Mucosa of gallbladder (tissue), 1 donor: ENCODE measurements around the gene P4HA3. TPM values are rescaled to one million over a fixed set of nuclear protein-coding genes. Genes with fewer than 3 reads are reported as not detected.

Experiments used
- DNase-seq: peaks from one replicate; pipeline ENCODE4 v3.0.0-alpha.2; 2020; ENCODE audit warnings: low spot score
- total RNA-seq: library from RNA; stranded (reverse); gene quantifications from one replicate; pipeline ENCODE4 v1.2.1, GENCODE V29; 2021
- donor health status: DM: no; HTN: no; CAD: no.

Gene P4HA3
- total RNA-seq, 1 donor from 2014 or later: 1.0 TPM

- no peak for DNase-seq
Observed at GRCh38 chr11:74267014-74267413, 44.4 kb downstream of the P4HA3 start.

- no peak for DNase-seq
Observed at GRCh38 chr11:74265256-74265655, 46.2 kb downstream of the P4HA3 start.

- no peak for DNase-seq
Observed at GRCh38 chr11:74262725-74263124, 48.7 kb downstream of the P4HA3 start.

GRCh38 chr11:74257959-74258553, 53.4 kb downstream of the P4HA3 start:
- peak; percentile 65 for DNase-seq

GRCh38 chr11:74256378-74257133, 54.9 kb downstream of the P4HA3 start:
- DNase-seq: no peak

GRCh38 chr11:74255741-74256375, 55.6 kb downstream of the P4HA3 start:
- peak; percentile 56 for DNase-seq

GRCh38 chr11:74253361-74253760, 58.1 kb downstream of the P4HA3 start:
- no peak for DNase-seq

GRCh38 chr11:74249496-74249895, 61.9 kb downstream of the P4HA3 start:
- DNase-seq: no peak

- no peak for DNase-seq
Observed at GRCh38 chr11:74248469-74248868, 63.0 kb downstream of the P4HA3 start.

- DNase-seq: no peak
Observed at GRCh38 chr11:74238243-74238642, 73.2 kb downstream of the P4HA3 start.

- no peak for DNase-seq
Observed at GRCh38 chr11:74237541-74237940, 73.9 kb downstream of the P4HA3 start.

GRCh38 chr11:74235121-74235520, 76.3 kb downstream of the P4HA3 start:
- DNase-seq: no peak

GRCh38 chr11:74233683-74234082, 77.8 kb downstream of the P4HA3 start:
- no peak for DNase-seq

- DNase-seq: no peak
Observed at GRCh38 chr11:74232311-74232950, 79.0 kb downstream of the P4HA3 start.

- DNase-seq: no peak
Observed at GRCh38 chr11:74226907-74227306, 84.5 kb downstream of the P4HA3 start.

- DNase-seq: no peak
Observed at GRCh38 chr11:74225565-74225964, 85.9 kb downstream of the P4HA3 start.

GRCh38 chr11:74221816-74222215, 89.6 kb downstream of the P4HA3 start:
- no peak for DNase-seq

- no peak for DNase-seq
Observed at GRCh38 chr11:74220376-74220775, 91.1 kb downstream of the P4HA3 start.
